Measurements from ENCODE around the gene DIPK1B.

The DIPK1B gene

GRCh38 chr9:136712690-136713544 lies 545 bp downstream of the DIPK1B start:
- H3K27me3 ChIP-seq (ENCODE audit: insufficient read depth, insufficient read length), result peaks cover 9% of the 10 kb centered on the region
- DNase-seq (ENCODE audit: low read depth, low spot score), result no peak
- no peaks in the 10 kb centered on the region for H3K9me3 ChIP-seq (ENCODE audit: insufficient read depth, low read length)
- TF ChIP-seq SUZ12 (IDR thresholded peaks at IDR 0.05; ENCODE audit: extremely low read depth, insufficient read depth, insufficient read length) (no peak), YY1 (IDR thresholded peaks at IDR 0.05; ENCODE audit: insufficient read depth, insufficient read length) (no peak), ZNF274 (IDR thresholded peaks at IDR 0.05; ENCODE audit: low read depth, low read length) (no peak)
- peaks cover 5% of the 10 kb centered on the region for H3K36me3 ChIP-seq (ENCODE audit: insufficient read depth, insufficient read length, low read length)
- H3K9ac ChIP-seq (ENCODE audit: insufficient read length, low read depth), result peak overlapping the region; percentile 87
- H3K4me1 ChIP-seq (ENCODE audit: insufficient read depth, insufficient read length), result peaks cover 36% of the 10 kb centered on the region
- peak overlapping the region; percentile 67 for H3K4me3 ChIP-seq (ENCODE audit: insufficient read length, low read depth)

DNA sequence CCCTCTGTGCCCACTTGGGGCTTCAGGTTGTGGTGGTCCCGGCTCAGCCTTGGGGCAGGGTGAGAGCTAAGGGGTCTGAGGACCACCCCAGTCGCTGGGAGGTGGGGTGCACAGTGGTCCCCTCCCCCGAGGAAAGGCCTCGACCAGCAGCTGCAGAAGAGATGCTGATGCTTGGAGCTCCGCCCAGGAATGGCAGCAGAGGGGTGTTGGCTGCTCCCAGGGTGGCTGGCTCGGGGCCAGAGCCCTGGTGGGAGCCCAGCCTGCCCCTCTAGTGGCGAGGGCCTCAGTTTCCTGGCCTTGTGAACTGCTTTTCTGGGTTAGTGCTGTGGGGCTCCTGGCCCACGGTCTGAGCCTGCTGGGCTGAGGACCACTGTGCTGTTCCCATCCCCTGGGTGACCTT lies 1.2 kb downstream of the DIPK1B start:
- H3K4me1 ChIP-seq (ENCODE audit: insufficient read depth, insufficient read length), result peaks cover 36% of the 10 kb centered on the region
- H3K9me3 ChIP-seq (ENCODE audit: insufficient read depth, low read length), result no peaks in the 10 kb centered on the region
- peaks cover 5% of the 10 kb centered on the region for H3K36me3 ChIP-seq (ENCODE audit: insufficient read depth, insufficient read length, low read length)
- no peak for DNase-seq (ENCODE audit: low read depth, low spot score)
- H3K4me3 ChIP-seq (ENCODE audit: insufficient read length, low read depth), result peak overlapping the region; percentile 67
- H3K9ac ChIP-seq (ENCODE audit: insufficient read length, low read depth), result peak overlapping the region; percentile 87
- TF ChIP-seq SUZ12 (IDR thresholded peaks at IDR 0.05; ENCODE audit: extremely low read depth, insufficient read depth, insufficient read length) (no peak), YY1 (IDR thresholded peaks at IDR 0.05; ENCODE audit: insufficient read depth, insufficient read length) (no peak), ZNF274 (IDR thresholded peaks at IDR 0.05; ENCODE audit: low read depth, low read length) (no peak)
- H3K27me3 ChIP-seq (ENCODE audit: insufficient read depth, insufficient read length), result peaks cover 9% of the 10 kb centered on the region

- peaks cover 5% of the 10 kb centered on the region for H3K36me3 ChIP-seq (ENCODE audit: insufficient read depth, insufficient read length, low read length)
- TF ChIP-seq SUZ12 (IDR thresholded peaks at IDR 0.05; ENCODE audit: extremely low read depth, insufficient read depth, insufficient read length), result no peak
- H3K9me3 ChIP-seq (ENCODE audit: insufficient read depth, low read length), result no peaks in the 10 kb centered on the region
- H3K4me1 ChIP-seq (ENCODE audit: insufficient read depth, insufficient read length), result peaks cover 37% of the 10 kb centered on the region
- H3K27me3 ChIP-seq (ENCODE audit: insufficient read depth, insufficient read length), result peaks cover 9% of the 10 kb centered on the region
- H3K4me3 ChIP-seq (ENCODE audit: insufficient read length, low read depth), result no peak overlapping the region
- no peak for DNase-seq (ENCODE audit: low read depth, low spot score)
- peak overlapping the region; percentile 87 for H3K9ac ChIP-seq (ENCODE audit: insufficient read length, low read depth)
Measured at GRCh38 chr9:136714096-136714892, 1.9 kb downstream of the DIPK1B start.

DNA sequence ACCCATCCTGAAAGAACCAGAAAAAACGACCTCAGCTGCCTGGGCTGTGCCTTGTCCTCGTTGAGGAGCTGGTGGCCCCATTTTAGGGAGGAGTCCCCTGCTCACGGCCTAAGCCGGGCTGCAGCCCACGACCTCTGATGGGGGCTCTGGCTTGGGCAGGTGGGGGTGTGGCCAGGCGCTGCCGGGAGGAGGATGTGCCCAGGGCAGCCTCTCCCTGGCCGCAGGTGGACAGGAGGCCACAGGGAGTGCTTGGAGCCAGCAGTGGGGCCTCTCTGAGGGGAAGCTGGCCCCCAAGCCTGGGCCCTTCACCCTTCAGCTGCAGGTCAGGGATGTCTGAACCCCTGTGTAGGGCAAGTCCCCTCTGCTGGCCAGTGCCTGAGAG lies 2.5 kb downstream of the DIPK1B start:
- peaks cover 8% of the 10 kb centered on the region for H3K27me3 ChIP-seq (ENCODE audit: insufficient read depth, insufficient read length)
- peaks cover 5% of the 10 kb centered on the region for H3K36me3 ChIP-seq (ENCODE audit: insufficient read depth, insufficient read length, low read length)
- no peak for DNase-seq (ENCODE audit: low read depth, low spot score)
- peak overlapping the region; percentile 64 for H3K9ac ChIP-seq (ENCODE audit: insufficient read length, low read depth)
- no peaks in the 10 kb centered on the region for H3K9me3 ChIP-seq (ENCODE audit: insufficient read depth, low read length)
- TF ChIP-seq ZNF274 (IDR thresholded peaks at IDR 0.05; ENCODE audit: low read depth, low read length), result no peak
- TF ChIP-seq SUZ12 (IDR thresholded peaks at IDR 0.05; ENCODE audit: extremely low read depth, insufficient read depth, insufficient read length), result no peak
- TF ChIP-seq YY1 (IDR thresholded peaks at IDR 0.05; ENCODE audit: insufficient read depth, insufficient read length), result no peak
- H3K4me1 ChIP-seq (ENCODE audit: insufficient read depth, insufficient read length), result peaks cover 36% of the 10 kb centered on the region
- H3K4me3 ChIP-seq (ENCODE audit: insufficient read length, low read depth), result no peak overlapping the region

DNA sequence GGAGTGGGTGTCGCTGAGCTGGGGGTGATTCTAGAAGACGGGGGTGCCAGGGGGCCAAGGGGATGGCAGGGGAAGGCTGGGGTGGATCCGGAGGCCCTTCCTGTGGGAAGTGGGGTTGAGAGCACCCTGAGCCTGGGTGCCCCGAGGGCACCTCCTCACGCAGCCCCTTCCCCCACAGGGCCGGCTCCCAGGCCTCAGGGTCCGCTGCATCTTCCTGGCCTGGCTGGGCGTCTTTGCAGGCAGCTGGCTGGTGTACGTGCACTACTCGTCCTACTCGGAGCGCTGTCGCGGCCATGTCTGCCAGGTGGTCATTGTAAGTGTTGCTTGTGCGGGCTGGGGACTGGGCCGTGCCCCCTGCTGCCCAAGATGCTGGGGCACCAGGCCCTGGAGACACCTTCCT lies 5.0 kb downstream of the DIPK1B start:
- Histone ChIP-seq H3K36me3 (ENCODE audit: insufficient read depth, insufficient read length, low read length) (peaks cover 21% of the 10 kb centered on the region), H3K4me3 (ENCODE audit: insufficient read length, low read depth) (no peak overlapping the region), H3K4me1 (ENCODE audit: insufficient read depth, insufficient read length) (peaks cover 44% of the 10 kb centered on the region), H3K27me3 (ENCODE audit: insufficient read depth, insufficient read length) (no peaks in the 10 kb centered on the region), H3K9ac (ENCODE audit: insufficient read length, low read depth) (peak overlapping the region; percentile 50), H3K9me3 (ENCODE audit: insufficient read depth, low read length) (no peaks in the 10 kb centered on the region)
- TF ChIP-seq SUZ12 (IDR thresholded peaks at IDR 0.05; ENCODE audit: extremely low read depth, insufficient read depth, insufficient read length) (no peak), YY1 (IDR thresholded peaks at IDR 0.05; ENCODE audit: insufficient read depth, insufficient read length) (no peak), ZNF274 (IDR thresholded peaks at IDR 0.05; ENCODE audit: low read depth, low read length) (no peak)
- no peak for DNase-seq (ENCODE audit: low read depth, low spot score)

DNA sequence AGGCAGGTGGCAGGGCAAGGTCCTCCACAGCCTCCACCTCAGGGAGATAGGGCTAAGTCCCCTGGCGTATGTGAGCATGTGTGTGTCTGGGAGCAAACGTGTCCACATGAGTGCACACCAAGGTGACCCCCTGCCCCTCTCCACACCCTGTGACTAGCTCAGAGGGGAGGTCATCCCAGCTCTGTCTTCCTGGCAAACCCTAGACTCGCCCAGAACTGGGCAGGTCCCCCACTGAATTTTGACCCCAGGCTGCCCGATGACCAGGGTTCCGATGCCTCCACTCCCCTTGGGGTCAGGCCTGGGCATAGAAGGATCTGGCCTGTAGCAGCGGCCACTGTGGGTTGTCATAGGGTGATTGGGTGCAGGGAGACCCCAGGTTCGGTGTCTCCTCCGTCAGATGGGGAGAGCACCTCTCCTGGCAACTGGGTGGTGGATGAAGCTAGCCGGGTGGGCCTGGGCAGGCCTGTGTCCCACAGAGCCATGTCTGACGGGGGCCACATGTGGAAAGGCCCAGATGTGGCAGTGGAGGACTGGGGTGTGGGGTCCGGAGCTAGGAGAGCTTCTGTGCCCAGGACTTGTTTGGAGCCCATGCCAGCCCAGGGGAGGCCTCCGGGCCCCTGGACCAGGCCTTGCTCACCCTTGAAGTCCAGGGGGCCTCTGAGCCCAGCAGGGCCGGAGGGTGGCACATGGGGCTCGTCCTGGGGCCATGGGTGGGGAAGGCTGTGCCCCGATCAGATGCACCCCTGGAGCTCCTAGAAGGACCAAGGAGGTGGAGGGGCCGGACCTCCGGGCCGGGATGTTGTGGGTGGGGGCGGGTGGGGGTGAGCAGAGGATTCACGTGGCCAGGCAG lies 6.2 kb downstream of the DIPK1B start:
- H3K4me1 ChIP-seq (ENCODE audit: insufficient read depth, insufficient read length), result peaks cover 44% of the 10 kb centered on the region
- H3K4me3 ChIP-seq (ENCODE audit: insufficient read length, low read depth), result no peak overlapping the region
- no peak for DNase-seq (ENCODE audit: low read depth, low spot score)
- H3K27me3 ChIP-seq (ENCODE audit: insufficient read depth, insufficient read length), result no peaks in the 10 kb centered on the region
- peak overlapping the region; percentile 17 for H3K9ac ChIP-seq (ENCODE audit: insufficient read length, low read depth)
- H3K36me3 ChIP-seq (ENCODE audit: insufficient read depth, insufficient read length, low read length), result peaks cover 32% of the 10 kb centered on the region
- no peaks in the 10 kb centered on the region for H3K9me3 ChIP-seq (ENCODE audit: insufficient read depth, low read length)
- no peak for TF ChIP-seq YY1 (IDR thresholded peaks at IDR 0.05; ENCODE audit: insufficient read depth, insufficient read length)
- TF ChIP-seq ZNF274 (IDR thresholded peaks at IDR 0.05; ENCODE audit: low read depth, low read length), result no peak
- TF ChIP-seq SUZ12 (IDR thresholded peaks at IDR 0.05; ENCODE audit: extremely low read depth, insufficient read depth, insufficient read length), result no peak
